MM.1S (cell line): ENCODE data around the gene TAPBP.
A peak's percentile ranks its signal among the peaks of the same experiment; 100 is the strongest.
"Not testable (repeated sequence)": the region's sequence is repeated elsewhere in the genome, so short reads cannot be mapped to it uniquely, and the experiment has no call there.

ENCODE experiments used
- DNase-seq: peaks from one replicate; pipeline ENCODE4 v3.0.0-alpha.2; 2015
- H2AFZ ChIP-seq: fragments of 300-600 bp; sonication (generic); 2 replicates; pipeline ENCODE4 v1.6.0; 2016; ENCODE audit warnings: antibody characterized with exemption, low read length
- H3F3A ChIP-seq: fragments of 300-600 bp; sonication (generic); 2 replicates; pipeline ENCODE4 v1.6.1; 2016; ENCODE audit warnings: mild to moderate bottlenecking, antibody characterized with exemption, low read length, moderate library complexity, mixed read lengths; ENCODE audit not compliant: insufficient read depth
- H3K27ac ChIP-seq: fragments of 300-600 bp; sonication (generic); 2 replicates; pipeline ENCODE4 v1.5.1; 2016; ENCODE audit warnings: mild to moderate bottlenecking, low read length
- H3K27me3 ChIP-seq: fragments of 300-600 bp; sonication (generic); replicated peaks from 2 replicates; pipeline ENCODE4 v1.6.0; 2016; ENCODE audit warnings: low read length; ENCODE audit not compliant: insufficient read depth
- H3K36me3 ChIP-seq: fragments of 300-600 bp; sonication (generic); replicated peaks from 2 replicates; pipeline ENCODE4 v1.6.1; 2016; ENCODE audit warnings: mild to moderate bottlenecking, low read length, mixed read lengths; ENCODE audit not compliant: insufficient read depth
- H3K4me1 ChIP-seq: fragments of 300-600 bp; sonication (generic); 2 replicates; pipeline ENCODE4 v1.6.1; 2016; ENCODE audit warnings: low read length, mixed read lengths
- H3K4me2 ChIP-seq: fragments of 300-600 bp; sonication (generic); 2 replicates; pipeline ENCODE4 v1.6.0; 2016; ENCODE audit warnings: low read depth, low read length
- H3K4me3 ChIP-seq: fragments of 300-600 bp; sonication (generic); 2 replicates; pipeline ENCODE4 v1.5.1; 2016; ENCODE audit warnings: low read length, mixed read lengths
- H3K79me2 ChIP-seq: fragments of 300-600 bp; sonication (generic); 2 replicates; pipeline ENCODE4 v1.6.1; 2016; ENCODE audit warnings: mixed run types, low read length, mixed read lengths
- H3K9ac ChIP-seq: fragments of 300-600 bp; sonication (generic); 2 replicates; pipeline ENCODE4 v1.6.1; 2016; ENCODE audit warnings: low read length, mixed read lengths
- H3K9me2 ChIP-seq: fragments of 300-600 bp; sonication (generic); replicated peaks from 2 replicates; pipeline ENCODE4 v1.6.1; 2016; ENCODE audit warnings: mild to moderate bottlenecking, low read length, mixed read lengths; ENCODE audit not compliant: insufficient read depth
- H3K9me3 ChIP-seq: fragments of 300-600 bp; sonication (generic); replicated peaks from 2 replicates; pipeline ENCODE4 v1.6.1; 2016; ENCODE audit warnings: mild to moderate bottlenecking, low read length, mixed read lengths; ENCODE audit not compliant: insufficient read depth
- H4K20me1 ChIP-seq: fragments of 300-600 bp; sonication (generic); 2 replicates; pipeline ENCODE4 v1.6.1; 2016; ENCODE audit warnings: mild to moderate bottlenecking, low read length, moderate library complexity, mixed read lengths; ENCODE audit not compliant: insufficient read depth
- CTCF ChIP-seq: fragments of 300-600 bp; sonication (generic); IDR thresholded peaks from 2 replicates; pipeline ENCODE4 v1.5.1; 2016; ENCODE audit warnings: antibody characterized with exemption, low read length, mixed read lengths
- EZH2 ChIP-seq: fragments of 300-600 bp; sonication (generic); optimal IDR thresholded peaks from 2 replicates; pipeline ENCODE3; 2017; ENCODE audit warnings: low read depth, mild to moderate bottlenecking, antibody characterized with exemption, low read length, mixed read lengths
- EZH2phosphoT487 ChIP-seq: fragments of 300-600 bp; sonication (generic); IDR thresholded peaks from 2 replicates; pipeline ENCODE4 v1.6.1; 2018; ENCODE audit warnings: antibody characterized with exemption, low read length

TAPBP gene

GRCh38 chr6:33344701-33345697 is 31.1 kb upstream of the TAPBP start:
- peak overlapping the region; percentile 43 for H3K4me3 ChIP-seq
- peaks cover 22% of the 10 kb centered on the region for H3K4me1 ChIP-seq
- no peaks in the 10 kb centered on the region for H3K9me2 ChIP-seq
- no peaks in the 10 kb centered on the region for H3K27me3 ChIP-seq
- H3K9me3 ChIP-seq, result no peaks in the 10 kb centered on the region
- H3K79me2 ChIP-seq, result no peaks in the 10 kb centered on the region
- H3F3A ChIP-seq, result peaks cover 22% of the 10 kb centered on the region
- peak overlapping the region; percentile 96 for H3K4me2 ChIP-seq
- TF ChIP-seq EZH2phosphoT487 (no peak), CTCF (peak; percentile 48), EZH2 (no peak)
- H3K36me3 ChIP-seq, result no peaks in the 10 kb centered on the region
- peak overlapping the region; percentile 45 for H3K9ac ChIP-seq
- peak overlapping the region; percentile 74 for H2AFZ ChIP-seq
- peak; percentile 89 for DNase-seq
- H4K20me1 ChIP-seq, result no peaks in the 10 kb centered on the region
- H3K27ac ChIP-seq, result peak overlapping the region; percentile 93

GRCh38 chr6:33343953-33344611 is 30.2 kb upstream of the TAPBP start:
- Histone ChIP-seq H3K9me3 (no peaks in the 10 kb centered on the region), H3K79me2 (no peaks in the 10 kb centered on the region), H3K4me2 (peak overlapping the region; percentile 96), H4K20me1 (no peaks in the 10 kb centered on the region), H3K9ac (peak overlapping the region; percentile 45), H3F3A (peaks cover 22% of the 10 kb centered on the region), H2AFZ (peak overlapping the region; percentile 35; the same call in 1 of the 2 replicates), H3K27ac (peak overlapping the region; percentile 93), H3K9me2 (no peaks in the 10 kb centered on the region), H3K27me3 (no peaks in the 10 kb centered on the region), H3K4me3 (peak overlapping the region; percentile 3; the same call in 1 of the 2 replicates), H3K4me1 (peaks cover 22% of the 10 kb centered on the region), H3K36me3 (no peaks in the 10 kb centered on the region)
- DNase-seq, result peak; percentile 85
- TF ChIP-seq EZH2phosphoT487 (no peak), CTCF (no peak), EZH2 (no peak)

- Histone ChIP-seq H3K27ac (peak overlapping the region; percentile 93), H3K9ac (peak overlapping the region; percentile 38; the same call in 1 of the 2 replicates), H3K4me1 (peaks cover 22% of the 10 kb centered on the region), H2AFZ (peak overlapping the region; percentile 52), H3F3A (peaks cover 22% of the 10 kb centered on the region), H3K4me2 (peak overlapping the region; percentile 96; the same call in 1 of the 2 replicates)
- H4K20me1 ChIP-seq, H3K9me2 ChIP-seq, H3K27me3 ChIP-seq, H3K9me3 ChIP-seq, H3K4me3 ChIP-seq, H3K36me3 ChIP-seq, DNase-seq, H3K79me2 ChIP-seq: not testable (repeated sequence)
These were observed 29.7 kb upstream of the TAPBP start for GRCh38 chr6:33343606-33343952.
